GM13977 (cell line): ENCODE results near the gene NPB.
A peak's percentile ranks its signal among the peaks of the same experiment; 100 is the strongest.

ENCODE experiments used
- DNase-seq: peaks from one replicate; pipeline ENCODE4 v3.0.0; 2012; ENCODE audit warnings: low spot score
- CTCF ChIP-seq: IDR thresholded peaks from 2 replicates; pipeline ENCODE4 v1.5.1; 2012; ENCODE audit warnings: mild to moderate bottlenecking, control low read depth; ENCODE audit not compliant: insufficient read depth; ENCODE audit errors: extremely low read depth, missing control alignments
- in situ Hi-C: fragments of 300-500 bp; cut with MboI; formaldehyde crosslinking; loops from one replicate; pipeline ENCODE4 v1.12.0; 2022; ENCODE audit warnings: low sequenced_read_pairs, low pct_unique_long_range_greater_than_20kb, mixed read lengths, inconsistent platforms; ENCODE audit not compliant: unreplicated experiment

The NPB gene

GRCh38 chr17:81902023-81902652 lies at the start of gene NPB:
TSS of gene NPB (plus strand) at chr17:81902238. CDS start at chr17:81902278, 40 bp downstream.
- no peak for DNase-seq
- in situ Hi-C loops = no loop called here
- TF ChIP-seq CTCF = no peak

- in situ Hi-C loops = no loop called here
- DNase-seq = no peak
- TF ChIP-seq CTCF = no peak
Observed at GRCh38 chr17:81854974-81855774, 46.9 kb upstream of the NPB start.

DNA sequence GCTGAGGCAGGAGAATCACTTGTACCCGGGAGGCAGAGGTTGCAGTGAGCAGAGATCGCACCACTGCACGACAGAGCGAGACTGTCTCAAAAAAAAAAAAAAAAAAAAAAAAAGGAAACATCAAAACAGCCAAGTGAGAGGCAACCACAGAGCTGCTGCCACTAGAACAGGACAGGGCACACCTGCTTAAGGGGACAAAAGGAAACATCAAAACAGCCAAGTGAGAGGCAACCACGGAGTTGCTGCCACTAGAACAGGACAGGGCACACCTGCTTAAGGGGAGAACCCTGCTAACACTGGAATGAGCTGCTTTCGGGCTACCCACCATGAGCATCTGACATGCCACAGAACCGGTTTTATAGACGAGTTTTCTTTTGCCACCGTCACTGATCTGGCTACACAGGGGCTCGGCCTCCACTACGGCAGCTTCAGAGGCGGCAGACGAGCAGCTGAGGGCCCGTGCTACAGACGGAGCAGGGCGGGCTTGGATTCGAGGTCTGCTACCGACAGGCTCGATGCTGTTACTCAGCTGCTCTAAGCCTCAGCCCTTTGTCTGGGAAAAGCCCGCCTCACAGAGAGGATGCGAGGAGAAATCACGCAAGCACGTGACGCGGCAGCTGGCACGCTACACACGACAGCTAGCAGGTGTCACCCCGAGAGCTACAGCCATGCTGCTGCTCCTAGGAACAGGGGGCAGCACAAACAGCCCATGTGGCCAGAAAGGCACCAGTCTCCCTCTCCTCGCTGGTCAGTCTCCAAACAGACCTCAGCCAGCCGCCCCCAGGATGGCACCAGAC lies 43.7 kb upstream of the NPB start:
- DNase-seq = no peak
- TF ChIP-seq CTCF = no peak
- in situ Hi-C loops = no loop called here

DNA sequence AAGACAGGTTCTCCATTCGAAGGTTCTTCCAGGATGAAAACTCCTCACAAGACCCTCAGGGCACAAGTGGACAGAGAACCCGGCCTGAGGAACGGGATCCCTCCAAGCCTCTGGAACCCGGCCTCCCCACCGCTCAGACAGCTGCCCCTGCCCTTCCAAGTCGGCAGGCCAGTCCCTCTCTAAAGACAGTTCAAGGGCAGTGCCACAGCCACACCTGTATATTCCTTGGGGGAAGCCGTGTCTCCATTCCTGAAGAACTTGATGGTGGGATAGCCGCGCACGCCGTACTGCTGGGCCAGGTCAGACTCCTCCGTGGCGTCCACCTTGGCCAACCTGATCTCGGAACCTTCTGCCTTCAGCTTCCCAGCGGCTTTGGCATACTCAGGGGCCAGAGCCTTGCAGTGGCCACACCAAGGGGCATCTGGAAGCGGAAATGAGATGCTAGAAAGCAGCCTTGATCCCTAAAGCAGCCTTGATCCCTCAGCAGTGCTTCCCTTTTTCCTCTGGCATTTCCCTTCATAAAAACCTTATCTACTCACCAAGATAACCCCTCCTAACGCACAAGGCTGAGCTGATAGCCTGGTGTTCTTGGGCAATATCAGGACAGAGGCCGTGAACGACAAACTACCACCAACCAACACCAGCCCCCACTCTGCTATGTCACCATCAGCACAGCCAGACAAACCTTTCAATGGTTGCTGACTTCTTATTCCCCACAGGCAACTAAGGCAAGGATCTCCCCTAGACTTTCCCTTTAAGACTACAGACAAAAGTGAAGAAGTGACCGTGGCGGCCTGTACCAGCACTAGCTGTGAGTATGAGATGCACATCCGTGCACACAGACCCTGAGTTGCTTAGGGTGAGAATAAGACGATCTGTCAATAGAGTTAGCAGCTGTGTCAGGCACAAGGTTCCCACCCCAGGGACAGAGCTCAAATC lies 42.8 kb upstream of the NPB start:
- TF ChIP-seq CTCF = no peak
- in situ Hi-C loops = no loop called here
- no peak for DNase-seq

DNA sequence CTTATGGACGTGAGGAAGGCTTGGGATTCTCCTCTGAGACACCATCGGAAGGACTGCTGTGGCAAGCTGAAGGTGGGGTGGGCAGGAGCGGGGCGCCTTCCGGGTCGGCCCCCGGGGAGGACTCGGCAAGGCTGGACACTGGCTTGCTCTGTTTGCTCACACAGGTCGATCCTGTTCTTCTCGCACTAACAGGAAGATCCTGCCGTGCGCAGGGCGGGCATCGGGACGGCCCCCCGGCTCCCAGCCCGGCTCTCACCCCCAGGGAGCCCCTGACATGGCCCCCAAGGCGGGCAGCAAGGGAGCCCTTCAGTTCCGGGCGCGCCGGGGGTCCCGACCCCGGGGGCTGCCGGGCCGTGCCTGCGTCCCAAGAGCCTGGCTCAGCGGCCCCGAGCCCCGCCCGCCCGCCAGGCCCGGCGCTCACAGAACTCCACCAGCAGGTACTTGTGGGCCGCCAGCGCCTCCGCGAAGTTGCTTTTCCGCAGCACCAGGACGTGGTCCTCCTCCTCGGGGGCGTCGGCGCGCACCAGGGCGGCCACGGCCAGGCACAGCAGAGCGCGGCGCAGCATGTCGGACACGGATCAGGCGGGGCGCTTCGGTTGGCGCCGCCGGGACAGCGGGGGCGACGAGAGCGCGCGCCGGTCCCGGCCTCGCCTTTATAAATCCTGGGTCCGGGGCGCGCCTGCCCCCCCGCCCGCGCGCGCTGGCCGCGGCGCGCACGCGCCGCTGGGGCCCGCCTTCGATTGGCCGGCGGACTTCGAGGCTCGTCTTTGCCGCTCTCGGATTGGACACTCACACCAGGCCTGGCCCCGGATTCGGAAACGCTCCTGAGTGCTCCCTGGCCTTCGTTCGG lies 41.9 kb upstream of the NPB start, which contains the start of gene P4HB:
TSS of gene P4HB (minus strand) at position 630 of the 850 bp plus-strand sequence. CDS start at position 566, 64 bp downstream.
- peak; percentile 32 for DNase-seq
- TF ChIP-seq CTCF = no peak

More for the DNA sequence above, 41.9 kb upstream of the NPB start, which contains the start of gene P4HB:
- in situ Hi-C loops = no loop called here
